ENCODE results near the gene HNMT.

GRCh38 chr2:137927846-137928245 lies 36.4 kb upstream of the HNMT start:
- TF ChIP-seq ZFP3 (CRISPR knock-in tag; IDR thresholded peaks at IDR 0.05) (no peak), GLIS3 (CRISPR knock-in tag; IDR thresholded peaks at IDR 0.05) (no peak), PATZ1 (CRISPR knock-in tag; IDR thresholded peaks at IDR 0.05; ENCODE audit: borderline replicate concordance) (no peak), RARB (CRISPR knock-in tag; IDR thresholded peaks at IDR 0.05) (no peak), ZFP30 (CRISPR knock-in tag; IDR thresholded peaks at IDR 0.05) (no peak), POU6F1 (CRISPR knock-in tag; IDR thresholded peaks at IDR 0.05; ENCODE audit: borderline replicate concordance, low read depth) (no peak), TCF4 (CRISPR knock-in tag; IDR thresholded peaks at IDR 0.05; ENCODE audit: borderline replicate concordance) (no peak), ISL1 (CRISPR knock-in tag; IDR thresholded peaks at IDR 0.05) (no peak), ZC3H10 (CRISPR knock-in tag; IDR thresholded peaks at IDR 0.05) (no peak), ARNTL (CRISPR knock-in tag; IDR thresholded peaks at IDR 0.05; ENCODE audit: borderline replicate concordance, low read depth) (no peak), CSRNP3 (CRISPR knock-in tag; IDR thresholded peaks at IDR 0.05) (no peak)

Measured in SK-N-SH treated with all-trans-retinoic acid at 6 μM for 48 hours (cell line).